ENCODE data around the gene ALDH3B2.

- TF ChIP-seq POLR2A (IDR thresholded peaks at IDR 0.05) (no peak), CTCF (IDR thresholded peaks at IDR 0.05) (no peak)
Observed at GRCh38 chr11:67638535-67639437, 35.6 kb downstream of the ALDH3B2 start.

Measured in Peyer's patch (tissue), 4 donors.